HG02943 (cell line): Measurements from ENCODE around the gene CBX4.
A peak's percentile ranks its signal among the peaks of the same experiment; 100 is the strongest.

Experiments
- ATAC-seq: cut with Tn5 transposase; IDR thresholded peaks from one replicate; pipeline ENCODE4 v1.9.1; 2021; ENCODE audit warnings: mild to moderate bottlenecking, low read depth, moderate library complexity; ENCODE audit not compliant: unreplicated experiment

Gene CBX4

DNA sequence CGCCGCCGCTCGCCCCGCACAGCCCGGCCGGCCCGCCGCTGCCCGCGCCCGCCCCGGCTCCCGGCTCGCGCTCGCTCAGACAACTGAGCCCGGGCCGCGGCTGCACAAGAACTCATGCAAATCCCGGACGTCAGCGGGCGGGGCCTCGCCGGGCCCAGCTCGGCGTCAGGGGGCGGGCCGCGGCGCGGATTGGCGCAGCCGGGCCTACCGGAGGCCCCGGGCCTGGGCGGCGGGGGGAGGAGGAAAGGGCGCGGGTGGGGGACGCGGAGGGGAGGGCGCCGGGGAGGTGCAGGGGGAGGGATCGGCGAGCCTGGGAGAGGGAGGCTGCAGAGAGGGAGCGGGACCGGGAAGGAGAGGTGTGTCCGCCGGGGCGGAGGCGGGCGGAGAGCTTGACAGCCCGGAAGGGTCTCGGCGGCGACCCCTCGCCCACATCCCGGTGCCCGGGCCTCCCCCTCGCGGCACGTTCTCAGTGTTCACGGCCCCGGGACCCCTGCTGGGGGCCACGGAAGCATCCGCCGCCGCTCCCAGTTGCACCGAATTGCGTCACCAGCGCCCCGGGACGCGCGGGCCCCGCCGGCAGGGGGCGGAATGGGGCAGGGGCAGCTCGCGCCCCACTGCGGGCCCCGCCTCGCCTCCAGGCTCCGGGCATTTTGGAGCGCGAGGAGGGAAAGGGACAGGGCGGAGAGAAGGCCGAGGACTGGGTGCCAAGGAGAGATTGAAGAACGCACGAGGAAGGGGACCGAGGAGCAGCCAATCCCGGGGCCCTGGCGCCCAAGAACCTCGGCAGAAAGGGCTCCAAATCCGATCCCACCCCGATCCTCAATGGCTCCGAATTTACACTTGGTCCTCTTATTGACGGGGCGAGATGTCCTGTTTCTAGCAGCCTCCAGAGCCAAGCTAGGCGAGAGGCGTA, at the start of gene CBX4:
Gene CBX4 (minus strand): TSS at position 85 of the 913 bp plus-strand sequence. CDS start 189 bp downstream, outside the sequence.
- peak; percentile 62 for ATAC-seq

DNA sequence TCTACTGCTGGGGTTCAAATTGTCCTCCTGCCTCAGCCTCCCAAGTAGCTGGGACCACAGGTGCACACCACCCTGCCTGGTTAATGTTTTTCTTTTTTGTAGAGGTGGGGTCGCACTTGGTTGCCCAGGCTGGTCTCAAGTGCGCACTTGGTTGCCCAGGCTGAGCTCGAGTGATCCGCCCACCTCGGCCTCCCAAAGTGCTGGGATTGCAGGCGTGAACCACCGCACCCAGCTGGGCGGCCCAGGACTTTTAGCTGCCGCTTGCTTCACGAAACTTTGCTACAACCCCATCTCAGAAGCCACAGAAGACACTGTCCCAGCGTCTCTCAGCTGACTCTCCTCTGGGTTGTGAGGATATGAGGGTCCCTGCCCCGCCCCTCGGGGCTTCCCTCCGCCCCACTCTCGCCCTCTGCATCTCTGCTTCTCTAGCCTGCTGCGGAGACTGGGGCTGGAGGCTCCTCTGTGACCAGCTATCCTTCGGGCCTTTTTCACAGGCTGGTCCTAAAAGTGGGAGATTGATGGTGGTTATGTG, 48.8 kb upstream of the CBX4 start:
- no peak for ATAC-seq

DNA sequence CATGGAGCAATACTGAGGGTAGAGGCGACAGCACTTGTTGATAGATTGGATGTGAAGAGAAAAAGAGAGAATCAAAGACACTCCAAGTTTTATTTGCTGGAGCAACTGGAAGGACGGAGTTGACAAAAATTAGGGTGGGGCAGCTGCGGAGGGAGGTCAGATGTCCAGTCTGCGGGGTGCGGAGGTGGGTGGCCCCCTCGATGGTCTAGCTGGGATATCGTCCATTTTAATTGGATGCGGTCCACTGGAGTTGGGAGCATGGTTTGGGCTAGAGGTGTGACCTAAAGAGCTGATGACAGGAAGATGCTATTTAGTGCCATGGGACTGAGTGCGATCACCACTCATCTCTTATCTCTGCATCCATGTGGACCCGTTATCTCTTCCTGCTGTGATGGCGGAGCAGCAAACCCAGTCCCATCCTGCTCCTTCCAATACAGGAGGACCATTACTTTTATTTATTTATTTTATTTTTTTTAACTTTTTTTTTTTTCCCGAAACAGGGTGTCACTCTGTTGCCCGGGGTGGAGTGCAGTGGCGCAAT, 48.3 kb upstream of the CBX4 start:
- no peak for ATAC-seq

DNA sequence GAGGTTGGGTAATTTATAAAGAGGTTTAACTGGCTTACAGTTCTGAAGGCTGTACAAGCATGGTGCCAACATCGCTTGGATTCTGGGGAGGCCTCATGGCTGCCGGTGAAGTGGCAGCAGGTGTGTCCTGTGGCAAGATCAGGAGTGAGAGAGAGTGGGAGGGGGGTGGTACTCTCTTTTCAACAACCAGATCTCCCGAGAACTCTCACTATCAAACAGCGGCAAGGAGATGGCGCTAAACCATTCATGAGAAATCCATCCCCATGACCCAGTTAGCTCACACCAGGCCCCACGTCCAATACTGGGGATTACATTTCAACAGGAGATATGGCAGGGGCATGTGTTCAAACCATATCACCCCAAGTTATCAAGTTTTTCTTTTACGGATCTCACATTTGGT, 44.0 kb upstream of the CBX4 start:
- ATAC-seq, result no peak

DNA sequence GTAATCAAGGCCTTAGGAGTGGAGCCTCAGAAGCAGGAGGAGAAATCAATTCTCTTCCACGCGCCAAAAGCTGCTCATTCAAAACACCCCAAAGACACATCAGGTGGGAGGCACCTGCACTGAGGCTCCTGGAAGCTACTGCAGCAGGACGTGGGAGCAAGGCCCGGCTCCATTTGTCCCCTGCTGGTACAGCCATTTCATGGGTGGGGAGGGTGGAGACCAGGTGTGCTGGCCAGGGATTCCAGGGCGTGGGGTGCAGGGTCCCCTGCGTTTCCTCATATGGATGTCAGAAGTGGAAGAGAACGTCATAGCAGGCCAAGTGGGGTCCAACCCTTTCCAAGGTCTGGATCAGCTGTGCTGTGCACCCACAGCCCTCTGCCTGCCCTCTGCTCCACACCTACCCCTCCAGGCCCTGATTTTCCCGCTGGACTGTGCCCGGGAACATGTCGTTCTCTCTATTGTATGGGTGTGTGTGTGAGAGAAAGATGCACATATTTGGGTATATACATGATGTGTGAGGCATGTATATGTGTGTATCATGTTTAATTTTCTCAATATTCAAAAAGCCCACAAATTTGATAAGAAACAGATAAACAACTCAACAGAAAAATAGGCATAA, 39.2 kb upstream of the CBX4 start:
- no peak for ATAC-seq

DNA sequence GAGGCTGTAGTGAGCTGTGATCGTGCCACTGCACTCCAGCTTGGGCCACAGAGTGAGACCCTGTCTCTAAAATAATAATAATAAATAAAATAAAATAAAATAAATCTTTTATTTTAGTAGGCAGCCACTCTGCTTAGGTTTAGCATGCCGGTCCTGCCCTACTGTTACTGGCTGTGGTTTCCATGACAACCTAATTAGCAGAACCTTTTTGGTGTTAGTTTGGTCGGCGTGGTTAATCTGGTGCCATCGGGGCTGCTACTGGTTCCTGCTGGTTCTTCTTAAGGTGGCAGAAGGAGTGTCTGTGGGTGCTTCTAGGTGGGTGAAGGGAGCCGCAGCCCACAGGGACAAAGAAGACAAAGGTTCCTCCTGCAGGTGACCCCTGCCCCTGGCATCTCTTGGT, 37.8 kb upstream of the CBX4 start:
- no peak for ATAC-seq

DNA sequence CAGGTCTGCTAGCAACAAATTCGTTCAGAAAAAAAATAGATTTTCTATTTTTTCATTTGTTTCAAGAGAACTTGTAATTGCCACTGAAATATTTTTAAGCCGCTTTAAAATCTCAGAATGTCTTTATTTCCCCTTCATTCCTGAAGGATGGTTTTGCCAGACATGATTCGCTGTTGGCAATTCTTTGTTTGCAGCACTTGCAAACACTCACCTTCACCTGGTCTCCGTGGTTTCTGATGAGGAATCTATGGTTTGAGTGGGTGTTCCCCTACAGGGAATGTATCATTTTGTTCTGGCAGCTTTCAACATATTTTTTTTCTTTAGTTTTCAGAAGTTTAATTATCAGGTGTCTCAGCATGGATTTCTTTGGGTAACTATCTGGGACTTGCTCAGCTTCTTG, 36.3 kb upstream of the CBX4 start:
- no peak for ATAC-seq

DNA sequence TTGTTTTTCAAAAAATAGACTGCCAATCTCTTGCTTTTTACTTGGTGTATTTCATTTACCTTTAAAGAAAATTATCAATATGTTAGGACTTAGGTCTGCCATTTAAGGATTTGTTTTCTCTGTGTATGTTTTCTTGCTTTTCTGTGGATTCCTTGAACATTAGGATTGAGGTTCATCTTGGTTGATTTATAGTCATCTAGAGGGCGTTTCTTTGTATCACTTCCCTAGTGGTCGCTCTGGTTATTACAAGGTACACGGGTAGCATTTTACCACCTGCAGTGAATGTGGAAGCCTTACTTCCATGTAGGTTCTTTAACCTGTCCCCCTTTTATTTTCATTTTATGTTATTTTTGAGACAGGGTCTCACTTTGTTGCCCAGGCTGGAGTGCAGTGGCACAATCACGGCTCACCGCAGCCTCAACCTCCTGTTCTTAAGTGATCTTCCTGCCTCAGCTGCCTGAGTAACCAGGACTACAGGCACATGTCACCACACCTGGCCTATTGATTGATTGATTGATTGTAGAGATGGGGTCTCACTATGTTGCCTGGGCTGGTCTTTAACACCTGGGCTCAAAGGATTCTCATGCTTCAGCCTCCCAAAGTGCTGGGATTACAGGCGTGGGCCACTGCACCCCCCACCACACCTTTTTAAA, 35.2 kb upstream of the CBX4 start:
- no peak for ATAC-seq

DNA sequence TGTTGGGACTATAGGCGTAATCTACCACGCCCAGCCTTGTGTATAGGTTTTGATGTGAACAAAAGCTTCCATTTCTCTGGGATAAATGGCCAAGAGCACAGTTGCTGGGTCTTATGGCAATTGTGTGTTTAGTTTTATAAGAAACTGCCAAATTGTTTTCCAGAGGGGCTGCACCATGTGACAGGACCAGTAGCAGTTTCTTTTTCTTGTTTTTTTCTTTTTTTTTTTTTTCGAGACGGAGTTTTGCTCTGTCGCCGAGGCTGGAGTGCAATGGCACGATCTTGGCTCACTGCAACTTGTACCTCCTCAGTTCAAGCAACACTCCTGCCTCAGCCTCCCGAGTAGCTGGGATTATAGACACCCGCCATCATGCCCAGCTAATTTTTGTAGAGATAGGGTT, 34.3 kb upstream of the CBX4 start:
- ATAC-seq, result no peak

DNA sequence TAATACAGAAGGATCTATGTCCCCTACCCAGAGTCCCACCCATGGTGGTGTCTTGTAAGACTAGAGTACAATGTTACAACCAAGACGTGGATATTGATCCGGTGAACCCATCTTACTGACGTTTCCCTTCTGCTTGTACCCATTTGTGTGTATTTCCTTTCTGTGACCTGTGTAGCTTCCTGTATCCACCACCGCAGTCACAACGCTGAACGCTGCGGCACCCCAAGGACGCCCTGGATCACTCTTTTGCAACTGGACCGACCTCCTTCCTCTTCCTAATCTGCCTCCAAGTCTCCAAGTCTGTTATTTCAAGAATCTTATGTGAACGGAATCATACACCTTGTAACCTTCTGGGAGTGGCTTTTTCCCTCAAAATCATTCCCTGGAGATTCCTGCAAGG, 33.5 kb upstream of the CBX4 start:
- no peak for ATAC-seq

DNA sequence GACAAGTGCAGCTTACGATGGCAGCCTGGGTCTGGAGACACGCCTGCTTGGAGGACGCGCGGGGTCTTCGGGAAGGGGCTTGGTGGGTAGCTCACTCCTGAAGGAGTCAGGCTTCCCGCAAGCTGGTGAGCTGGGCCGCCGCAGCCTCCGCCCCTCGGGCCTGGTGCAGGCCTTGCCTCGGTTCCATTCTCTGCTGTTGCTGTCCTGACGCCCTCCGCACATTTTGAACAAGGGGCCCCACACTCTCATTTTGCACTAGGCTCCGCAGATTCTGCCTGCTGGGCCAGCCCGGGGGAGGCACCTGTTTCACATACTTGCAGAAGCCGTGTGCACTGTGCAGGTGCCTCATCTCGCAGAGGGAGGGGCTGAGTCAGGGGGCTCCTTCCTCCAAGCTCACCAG, 31.9 kb upstream of the CBX4 start:
- ATAC-seq, result no peak

DNA sequence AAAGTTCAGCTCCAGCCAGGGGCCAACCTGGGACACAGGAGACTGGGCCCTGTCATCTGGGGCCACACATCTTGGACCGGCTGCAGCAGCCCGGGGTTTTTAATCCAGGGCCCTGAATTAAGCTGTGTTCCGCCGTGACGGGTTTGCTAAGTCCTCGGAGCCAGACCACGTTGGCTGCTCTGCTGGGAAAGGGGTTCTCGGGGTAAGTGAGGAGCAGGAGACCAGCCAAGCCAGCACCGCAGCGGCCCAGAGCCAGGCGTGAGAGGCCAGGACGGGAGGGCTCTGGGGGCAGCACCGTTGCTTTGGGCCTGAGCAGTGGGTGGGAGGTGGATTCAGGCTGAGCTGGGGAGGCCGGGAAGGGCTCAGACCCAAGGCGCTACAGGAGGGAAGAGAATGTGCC, 31.3 kb upstream of the CBX4 start:
- ATAC-seq, result no peak

DNA sequence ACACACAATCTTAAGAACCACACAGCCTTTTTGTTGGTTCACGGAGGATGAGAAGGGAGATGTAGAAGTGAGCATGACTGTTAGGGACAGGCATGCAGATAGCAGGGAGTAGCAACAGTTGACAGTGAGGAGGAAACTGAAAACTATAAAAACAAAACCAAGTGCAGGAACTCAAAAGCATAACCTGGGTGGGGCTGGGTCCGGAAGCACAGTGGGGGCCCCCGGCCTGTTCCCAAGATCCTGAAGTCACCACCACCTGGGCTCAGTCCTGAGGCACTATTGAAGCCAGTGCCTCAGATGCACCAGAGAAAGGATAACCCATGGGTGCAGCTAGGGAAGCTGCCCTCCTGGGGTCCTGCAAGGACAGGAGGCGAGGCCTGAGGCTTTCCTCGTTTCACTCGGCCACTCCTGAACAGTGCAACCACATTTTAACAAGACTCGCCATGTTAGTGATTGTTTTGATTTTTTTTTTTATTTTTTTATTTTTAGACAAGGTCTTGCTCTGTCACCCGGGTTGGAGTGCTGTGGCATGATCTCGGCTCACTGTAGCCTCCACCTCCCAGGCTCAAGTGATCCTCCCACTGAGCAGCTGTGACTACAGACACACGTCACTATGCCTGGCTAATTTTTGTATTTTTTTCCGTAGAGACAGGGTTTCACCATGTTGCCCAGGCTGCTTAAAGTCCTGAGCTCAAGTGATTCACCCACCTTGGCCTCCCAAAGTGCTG, 27.7 kb upstream of the CBX4 start:
- no peak for ATAC-seq

DNA sequence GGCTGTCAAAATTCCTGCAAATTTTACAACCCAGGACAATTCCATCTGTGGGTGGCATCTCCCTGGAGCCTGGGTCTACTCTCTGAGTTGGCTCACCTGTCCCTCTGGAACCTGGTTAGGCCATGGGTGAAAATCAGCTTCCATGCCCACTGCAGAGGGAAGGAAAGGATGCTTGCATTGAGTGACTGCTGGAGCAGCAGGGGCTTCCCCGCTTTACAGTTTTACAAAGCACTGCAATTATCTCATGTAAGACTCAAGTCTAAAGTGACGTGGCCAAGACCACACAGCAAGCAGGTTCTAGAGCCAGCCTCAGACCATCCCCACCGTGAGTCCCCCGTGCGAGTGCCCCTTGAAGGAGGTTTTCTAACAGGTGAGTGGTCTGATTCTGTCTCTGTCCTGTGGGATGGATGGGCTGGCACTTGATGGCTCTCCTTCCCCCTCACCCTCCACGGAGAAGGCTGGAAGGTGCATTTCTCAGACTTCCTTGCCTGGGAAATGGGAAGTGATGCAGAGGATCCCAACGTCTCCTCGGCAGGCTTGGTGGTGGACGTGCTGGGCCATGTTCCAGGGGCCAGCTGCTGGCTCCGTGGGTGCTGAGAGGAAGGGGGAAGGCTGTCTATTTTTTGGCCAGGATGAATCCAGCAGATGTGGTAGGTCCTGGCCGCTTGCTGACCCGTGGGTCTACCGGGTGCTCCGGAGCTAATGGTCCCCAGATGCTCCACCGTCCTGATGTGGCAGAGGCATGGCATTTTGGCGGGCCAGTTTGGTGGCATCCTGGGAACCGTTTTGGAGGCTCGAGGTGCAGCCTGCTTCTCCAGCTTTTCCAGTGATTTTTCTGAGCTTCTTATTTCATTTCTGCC, 26.3 kb upstream of the CBX4 start:
- ATAC-seq, result no peak

DNA sequence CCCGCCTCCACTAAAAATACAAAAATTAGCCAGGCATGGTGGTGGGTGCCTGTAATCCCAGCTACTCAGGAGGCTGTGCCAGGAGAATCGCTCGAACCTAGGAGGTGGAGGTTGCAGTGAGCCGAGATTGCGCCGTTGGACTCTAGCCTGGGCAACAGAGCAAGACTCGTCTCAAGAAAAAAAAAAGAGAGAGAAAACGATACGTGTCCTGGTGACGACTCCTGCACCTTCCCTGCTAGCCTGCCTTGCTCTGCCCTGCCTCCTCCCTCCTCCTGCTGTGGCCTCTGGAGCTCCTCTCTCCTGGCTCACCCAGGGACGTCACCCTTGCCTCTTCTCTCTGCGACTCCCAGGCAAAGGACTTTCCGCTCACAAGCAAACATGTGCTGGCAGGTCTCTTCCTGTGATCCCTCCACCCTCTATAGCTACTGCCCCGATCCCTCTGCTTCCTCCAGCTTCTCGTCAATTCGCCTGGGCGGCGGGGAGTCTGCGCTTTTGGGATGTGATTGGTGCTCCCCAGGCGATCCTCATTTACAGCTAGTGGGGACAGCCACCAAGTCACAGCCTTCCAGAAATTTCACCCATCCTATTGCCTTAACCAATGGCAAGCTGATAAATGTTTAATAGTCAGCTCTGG, 25.5 kb upstream of the CBX4 start:
- ATAC-seq, result no peak

DNA sequence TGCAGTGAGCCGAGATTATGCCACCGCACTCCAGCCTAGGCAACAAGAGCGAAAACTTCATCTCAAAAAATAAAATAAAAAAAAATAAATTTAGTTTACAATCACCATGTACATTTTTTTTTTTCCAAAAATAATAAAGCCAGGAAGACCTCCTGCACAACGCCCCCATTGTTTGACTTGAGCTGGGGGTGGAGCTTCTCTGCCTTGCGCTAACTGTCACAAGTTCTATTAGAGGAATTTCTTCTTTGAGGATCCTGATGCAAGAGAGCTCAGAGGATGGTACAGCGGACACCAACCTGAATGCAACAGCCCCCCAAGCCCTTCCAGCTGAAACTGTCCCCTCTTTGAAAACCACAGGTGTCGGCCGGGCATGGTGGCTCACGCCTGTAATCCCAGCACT, 24.9 kb upstream of the CBX4 start:
- ATAC-seq, result no peak

DNA sequence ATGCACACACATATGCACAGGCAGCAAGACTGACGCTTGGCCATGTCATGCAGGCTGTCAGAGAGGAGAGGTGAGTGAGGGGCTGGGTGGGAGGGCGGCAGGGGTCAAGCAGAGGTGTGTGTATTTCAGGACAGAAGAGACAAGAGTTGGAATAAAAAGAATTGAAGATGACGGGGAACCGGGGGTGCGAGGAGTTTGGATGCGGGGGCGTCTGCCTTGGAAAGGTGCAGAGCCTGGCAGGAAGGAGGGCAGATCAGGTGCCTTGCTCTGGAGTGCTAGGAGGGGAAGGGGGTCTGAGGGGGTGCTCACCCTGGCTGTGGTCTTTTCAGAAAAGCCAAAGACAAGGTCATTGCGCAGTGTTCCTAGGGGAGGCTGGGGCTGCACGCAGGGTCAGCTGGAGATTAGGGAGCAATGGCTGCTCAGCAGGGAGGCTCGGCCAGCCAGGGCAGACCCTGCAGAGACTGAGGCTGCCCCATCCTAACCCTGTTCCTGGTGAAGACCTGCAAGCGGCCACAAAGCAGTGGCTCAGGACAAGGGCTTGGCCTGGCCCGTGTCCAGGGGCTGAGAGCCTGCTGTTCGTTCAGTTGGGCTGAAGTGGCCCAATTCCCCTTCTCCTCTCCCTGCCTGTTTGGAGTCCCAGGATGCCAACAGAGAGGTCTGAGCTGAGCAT, 23.7 kb upstream of the CBX4 start:
- no peak for ATAC-seq

DNA sequence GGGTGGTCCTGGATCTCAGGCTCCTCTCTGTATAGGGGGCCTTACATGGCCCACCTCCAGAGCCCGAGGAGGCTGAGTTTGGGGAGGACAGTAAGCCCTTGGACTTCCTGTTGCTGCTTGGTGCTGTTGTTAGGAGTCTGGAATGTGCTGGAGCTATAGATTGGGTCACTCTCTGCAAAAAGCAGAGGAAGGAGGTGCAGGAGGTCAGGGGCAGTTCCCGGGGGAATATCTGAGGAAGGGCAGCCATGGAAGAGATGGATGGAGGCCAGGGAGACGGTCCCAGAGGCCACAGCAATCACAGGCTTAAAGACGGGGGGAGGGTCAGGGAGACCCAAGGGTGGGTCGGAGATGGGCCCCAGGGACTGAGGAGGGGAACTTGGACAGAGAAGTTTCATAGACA, 23.0 kb upstream of the CBX4 start:
- no peak for ATAC-seq
